HG03520 (cell line): ENCODE results near the gene E2F2.

ENCODE experiments used
- ATAC-seq: cut with Tn5 transposase; IDR thresholded peaks from one replicate; pipeline ENCODE4 v1.9.1; 2021; ENCODE audit warnings: mild to moderate bottlenecking, moderate library complexity; ENCODE audit not compliant: unreplicated experiment

The E2F2 gene

GRCh38 chr1:23530747-23531561, at the start of gene E2F2:
E2F2 (minus strand) TSS chr1:23531233; CDS start chr1:23530793, 440 bp downstream.
- peak; percentile 38 for ATAC-seq

- no peak for ATAC-seq
Observed at GRCh38 chr1:23578997-23579363, 47.9 kb upstream of the E2F2 start.

- ATAC-seq, result no peak
Observed at GRCh38 chr1:23578311-23578996, 47.4 kb upstream of the E2F2 start.

GRCh38 chr1:23577056-23578004, 46.3 kb upstream of the E2F2 start:
- ATAC-seq, result peak; percentile 87

- no peak for ATAC-seq
Observed at GRCh38 chr1:23576338-23577055, 45.5 kb upstream of the E2F2 start.

- no peak for ATAC-seq
Observed at GRCh38 chr1:23575226-23575810, 44.3 kb upstream of the E2F2 start.

- ATAC-seq, result no peak
Observed at GRCh38 chr1:23574265-23574754, 43.3 kb upstream of the E2F2 start.

GRCh38 chr1:23573574-23574182, 42.6 kb upstream of the E2F2 start:
- ATAC-seq, result no peak

GRCh38 chr1:23571465-23571864, 40.4 kb upstream of the E2F2 start:
- no peak for ATAC-seq

GRCh38 chr1:23570001-23570691, 39.1 kb upstream of the E2F2 start:
- no peak for ATAC-seq

- ATAC-seq, result no peak
Observed at GRCh38 chr1:23568608-23569383, 37.8 kb upstream of the E2F2 start.

- no peak for ATAC-seq
Observed at GRCh38 chr1:23567996-23568607, 37.1 kb upstream of the E2F2 start.

- ATAC-seq, result no peak
Observed at GRCh38 chr1:23567629-23567995, 36.6 kb upstream of the E2F2 start.

GRCh38 chr1:23566304-23566703, 35.3 kb upstream of the E2F2 start:
- ATAC-seq, result no peak

GRCh38 chr1:23565776-23566175, 34.7 kb upstream of the E2F2 start:
- no peak for ATAC-seq

GRCh38 chr1:23564529-23565122, 33.6 kb upstream of the E2F2 start:
- no peak for ATAC-seq

GRCh38 chr1:23563755-23564374, 32.8 kb upstream of the E2F2 start:
- ATAC-seq, result no peak
